ENCODE measurements around the gene PERM1.
"Not testable (repeated sequence)": the region's sequence is repeated elsewhere in the genome, so short reads cannot be mapped to it uniquely, and the experiment has no call there.

The PERM1 gene

DNA sequence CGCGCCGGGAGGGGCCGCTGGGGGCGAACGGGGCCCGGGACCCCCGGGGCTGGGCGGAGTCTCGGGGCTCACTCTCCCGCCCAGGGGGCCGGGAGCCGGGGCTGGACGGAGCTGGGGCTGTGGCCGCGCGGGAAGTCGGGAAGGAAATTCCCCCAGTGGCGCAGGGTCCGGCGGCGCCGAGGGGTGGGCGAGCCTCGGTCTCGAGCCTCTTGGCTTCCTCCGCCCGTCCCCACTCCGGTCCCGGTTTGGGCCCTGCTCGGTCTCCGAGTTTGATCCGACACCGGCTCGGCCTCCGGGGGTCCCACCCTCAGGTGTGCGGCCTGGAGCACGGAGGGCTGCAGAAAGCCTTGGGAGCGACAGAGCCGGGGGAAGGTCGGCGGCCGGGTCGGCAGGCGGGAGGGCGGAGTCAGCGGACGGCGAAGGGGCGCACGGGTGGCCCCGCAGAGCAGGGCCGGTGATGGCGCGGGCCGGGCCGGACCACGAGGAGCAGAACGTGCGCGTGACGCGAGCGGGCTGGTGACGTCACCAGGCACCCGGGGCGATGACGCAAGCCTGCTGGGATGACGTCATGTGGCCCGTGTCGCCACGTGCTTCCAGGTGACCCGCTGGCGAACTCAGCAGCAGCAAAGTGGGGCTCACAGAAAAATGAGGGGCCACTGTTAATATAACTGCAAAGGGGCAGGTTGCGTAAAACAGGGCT is 18.6 kb upstream of the PERM1 start:
- Histone ChIP-seq H3K9ac (ENCODE audit: low read depth, low read length) (no peak overlapping the region), H3K36me3 (ENCODE audit: control insufficient read depth, insufficient read depth, low read length) (no peaks in the 10 kb centered on the region), H3K27me3 (ENCODE audit: control insufficient read depth, insufficient read depth, low read length) (peaks cover 51% of the 10 kb centered on the region), H3K9me3 (ENCODE audit: control insufficient read depth, insufficient read depth, low read length) (no peaks in the 10 kb centered on the region), H3K4me3 (ENCODE audit: low read depth, low read length) (peak overlapping the region; percentile 61), H3K4me1 (ENCODE audit: control insufficient read depth, insufficient read depth, low read length) (peaks cover 3% of the 10 kb centered on the region)

DNA sequence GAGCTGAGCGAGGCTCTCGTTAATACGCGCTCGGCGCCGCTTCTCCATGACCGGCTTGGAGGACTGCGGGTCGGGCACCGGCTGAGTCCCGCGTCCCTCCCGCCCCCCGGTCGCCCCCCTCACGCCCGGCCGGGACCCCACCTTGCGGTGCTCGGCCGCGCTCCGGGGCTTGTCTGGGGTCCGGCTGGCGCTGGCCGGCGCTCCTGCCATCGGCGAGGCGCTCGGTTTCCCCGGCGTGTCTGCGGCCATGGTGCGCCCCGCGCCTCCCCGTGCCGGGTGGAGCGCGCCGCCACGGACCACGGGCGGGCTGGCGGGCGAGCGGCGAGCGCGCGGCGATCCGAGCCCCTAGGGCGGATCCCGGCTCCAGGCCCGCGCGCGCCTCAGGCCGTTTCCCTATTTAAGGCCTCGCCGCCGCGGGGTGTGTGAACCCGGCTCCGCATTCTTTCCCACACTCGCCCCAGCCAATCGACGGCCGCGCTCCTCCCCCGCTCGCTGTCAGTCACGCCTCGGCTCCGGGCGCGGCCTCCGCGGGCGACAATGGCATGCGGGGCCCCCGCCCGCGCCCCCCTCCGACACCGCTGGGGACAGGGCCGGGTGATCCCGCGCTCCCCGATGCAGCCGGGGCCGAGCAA is 17.9 kb upstream of the PERM1 start, which contains the start of gene HES4:
TSS of gene HES4 (minus strand) at position 373 of the 632 bp plus-strand sequence. CDS start at position 249, 124 bp downstream.
- Histone ChIP-seq H3K9ac (ENCODE audit: low read depth, low read length) (no peak within 1 kb of the TSS), H3K9me3 (ENCODE audit: control insufficient read depth, insufficient read depth, low read length) (no peaks in the 10 kb centered on the region), H3K27me3 (ENCODE audit: control insufficient read depth, insufficient read depth, low read length) (peaks cover 55% of the 10 kb centered on the region), H3K4me1 (ENCODE audit: control insufficient read depth, insufficient read depth, low read length) (no peaks in the 10 kb centered on the region), H3K36me3 (ENCODE audit: control insufficient read depth, insufficient read depth, low read length) (no peaks in the 10 kb centered on the region), H3K4me3 (ENCODE audit: low read depth, low read length) (peak within 1 kb of the TSS; percentile 61)

DNA sequence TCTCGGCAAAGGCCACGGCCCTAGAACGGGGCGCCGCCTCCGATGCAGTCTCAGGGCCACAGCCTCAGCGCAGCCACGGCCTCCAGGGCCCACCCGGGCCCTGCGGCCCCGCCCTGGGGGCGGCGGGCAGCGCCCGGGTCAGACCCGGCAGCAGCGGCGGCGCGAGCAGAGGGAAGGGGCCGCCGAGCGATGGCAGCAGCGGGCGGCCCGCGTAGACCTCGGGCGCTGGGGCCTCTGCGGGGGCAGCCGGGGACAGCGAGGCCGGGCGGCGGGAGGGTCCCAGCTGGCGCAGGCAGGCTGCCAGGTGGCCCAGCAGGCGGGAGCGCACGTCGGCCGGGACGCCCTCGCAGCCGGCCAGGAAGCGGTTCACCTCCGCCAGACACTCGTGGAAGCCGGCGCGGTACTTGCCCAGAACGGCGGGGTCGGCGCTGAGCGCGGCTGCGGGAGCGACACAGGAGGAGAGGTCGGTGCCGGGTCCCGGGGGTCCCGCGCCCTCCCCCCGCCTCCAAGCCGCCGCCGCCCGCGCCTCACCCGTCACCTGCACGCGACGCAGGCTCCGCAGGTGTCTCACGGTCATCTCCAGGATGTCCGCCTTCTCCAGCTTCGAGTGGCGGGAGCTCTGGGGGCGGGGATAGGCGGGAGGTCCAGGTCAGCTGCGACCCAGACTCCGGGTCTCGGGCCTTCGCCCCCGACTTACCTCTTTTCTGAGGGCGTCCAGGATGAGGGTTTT is 17.3 kb upstream of the PERM1 start:
- H3K4me3 ChIP-seq (ENCODE audit: low read depth, low read length), result peak overlapping the region; percentile 45
- H3K27me3 ChIP-seq (ENCODE audit: control insufficient read depth, insufficient read depth, low read length), result peaks cover 59% of the 10 kb centered on the region
- H3K9me3 ChIP-seq (ENCODE audit: control insufficient read depth, insufficient read depth, low read length), result no peaks in the 10 kb centered on the region
- no peak overlapping the region for H3K9ac ChIP-seq (ENCODE audit: low read depth, low read length)
- no peaks in the 10 kb centered on the region for H3K36me3 ChIP-seq (ENCODE audit: control insufficient read depth, insufficient read depth, low read length)
- H3K4me1 ChIP-seq (ENCODE audit: control insufficient read depth, insufficient read depth, low read length), result no peaks in the 10 kb centered on the region

DNA sequence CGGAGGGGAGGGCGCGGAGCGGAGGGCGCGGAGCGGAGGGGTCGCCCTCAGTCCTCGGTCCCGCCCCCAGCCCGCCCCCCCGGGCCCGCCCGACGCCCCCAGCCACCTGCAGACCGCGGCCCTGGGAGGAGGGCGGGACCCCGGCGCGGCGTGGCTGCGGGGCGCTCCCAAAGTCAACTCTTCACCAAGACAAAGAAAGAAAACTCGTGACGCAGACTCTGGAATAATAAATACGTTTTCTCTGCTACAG is 16.8 kb upstream of the PERM1 start:
- Histone ChIP-seq H3K27me3 (ENCODE audit: control insufficient read depth, insufficient read depth, low read length) (peaks cover 59% of the 10 kb centered on the region), H3K9me3 (ENCODE audit: control insufficient read depth, insufficient read depth, low read length) (no peaks in the 10 kb centered on the region), H3K9ac (ENCODE audit: low read depth, low read length) (no peak overlapping the region), H3K4me1 (ENCODE audit: control insufficient read depth, insufficient read depth, low read length) (no peaks in the 10 kb centered on the region), H3K36me3 (ENCODE audit: control insufficient read depth, insufficient read depth, low read length) (no peaks in the 10 kb centered on the region), H3K4me3 (ENCODE audit: low read depth, low read length) (peak overlapping the region; percentile 45)

DNA sequence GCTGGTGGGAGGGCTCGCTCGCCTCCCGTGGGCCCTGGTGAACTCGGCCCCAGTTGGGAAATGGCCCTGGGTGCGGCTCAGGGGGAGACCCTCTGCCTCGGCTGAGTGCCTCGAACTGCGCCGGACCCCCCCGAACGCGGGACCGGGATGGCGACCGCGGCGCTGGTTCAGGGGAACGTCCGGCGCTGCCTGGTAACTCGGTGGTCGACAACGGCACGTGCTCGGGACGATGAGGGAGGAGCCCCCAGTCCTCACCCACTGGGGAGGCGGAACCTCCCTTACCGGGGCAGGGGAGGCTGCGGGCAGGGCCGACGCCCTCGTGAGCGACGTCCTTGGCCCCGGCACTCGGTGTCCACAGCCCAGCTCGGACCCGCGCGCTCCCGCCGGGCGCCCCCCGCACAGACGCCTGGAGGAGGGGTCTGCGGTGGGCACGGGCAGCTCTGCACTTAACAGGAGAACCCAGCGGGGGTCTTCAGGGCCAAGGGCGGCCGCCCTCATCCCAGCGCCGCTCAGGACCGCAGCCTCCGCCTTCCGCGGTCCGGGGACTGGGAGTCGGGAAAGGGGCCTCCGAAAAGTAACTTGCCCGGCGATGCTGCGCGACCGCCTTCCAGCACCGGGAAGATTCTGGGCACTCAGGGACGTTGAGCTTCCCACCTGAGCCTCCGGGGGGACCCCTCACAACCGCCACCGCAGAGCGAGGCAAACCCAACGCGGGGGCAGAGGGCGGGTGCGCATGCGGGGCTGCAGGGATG is 16.3 kb upstream of the PERM1 start:
- no peaks in the 10 kb centered on the region for H3K4me1 ChIP-seq (ENCODE audit: control insufficient read depth, insufficient read depth, low read length)
- no peak overlapping the region for H3K9ac ChIP-seq (ENCODE audit: low read depth, low read length)
- peak overlapping the region; percentile 45 for H3K4me3 ChIP-seq (ENCODE audit: low read depth, low read length)
- no peaks in the 10 kb centered on the region for H3K9me3 ChIP-seq (ENCODE audit: control insufficient read depth, insufficient read depth, low read length)
- peaks cover 61% of the 10 kb centered on the region for H3K27me3 ChIP-seq (ENCODE audit: control insufficient read depth, insufficient read depth, low read length)
- H3K36me3 ChIP-seq (ENCODE audit: control insufficient read depth, insufficient read depth, low read length), result no peaks in the 10 kb centered on the region

DNA sequence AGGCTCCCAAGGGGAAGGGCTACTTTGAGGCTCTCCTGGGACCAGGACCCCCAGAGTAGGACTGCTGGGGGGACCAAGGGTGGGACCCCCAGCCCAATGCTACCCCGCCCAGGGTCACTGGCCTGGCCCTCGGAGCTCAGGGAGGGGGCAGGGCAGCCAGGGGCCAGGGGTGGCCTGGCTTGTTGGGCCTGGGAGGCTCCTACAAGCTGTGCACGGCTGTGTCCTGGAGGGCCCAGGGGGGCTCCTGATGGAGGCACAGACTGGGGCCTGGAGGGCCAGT is 15.8 kb upstream of the PERM1 start:
- Histone ChIP-seq H3K9me3 (ENCODE audit: control insufficient read depth, insufficient read depth, low read length) (no peaks in the 10 kb centered on the region), H3K9ac (ENCODE audit: low read depth, low read length) (no peak overlapping the region), H3K4me3 (ENCODE audit: low read depth, low read length) (peak overlapping the region; percentile 45), H3K27me3 (ENCODE audit: control insufficient read depth, insufficient read depth, low read length) (peaks cover 60% of the 10 kb centered on the region), H3K36me3 (ENCODE audit: control insufficient read depth, insufficient read depth, low read length) (no peaks in the 10 kb centered on the region), H3K4me1 (ENCODE audit: control insufficient read depth, insufficient read depth, low read length) (no peaks in the 10 kb centered on the region)

DNA sequence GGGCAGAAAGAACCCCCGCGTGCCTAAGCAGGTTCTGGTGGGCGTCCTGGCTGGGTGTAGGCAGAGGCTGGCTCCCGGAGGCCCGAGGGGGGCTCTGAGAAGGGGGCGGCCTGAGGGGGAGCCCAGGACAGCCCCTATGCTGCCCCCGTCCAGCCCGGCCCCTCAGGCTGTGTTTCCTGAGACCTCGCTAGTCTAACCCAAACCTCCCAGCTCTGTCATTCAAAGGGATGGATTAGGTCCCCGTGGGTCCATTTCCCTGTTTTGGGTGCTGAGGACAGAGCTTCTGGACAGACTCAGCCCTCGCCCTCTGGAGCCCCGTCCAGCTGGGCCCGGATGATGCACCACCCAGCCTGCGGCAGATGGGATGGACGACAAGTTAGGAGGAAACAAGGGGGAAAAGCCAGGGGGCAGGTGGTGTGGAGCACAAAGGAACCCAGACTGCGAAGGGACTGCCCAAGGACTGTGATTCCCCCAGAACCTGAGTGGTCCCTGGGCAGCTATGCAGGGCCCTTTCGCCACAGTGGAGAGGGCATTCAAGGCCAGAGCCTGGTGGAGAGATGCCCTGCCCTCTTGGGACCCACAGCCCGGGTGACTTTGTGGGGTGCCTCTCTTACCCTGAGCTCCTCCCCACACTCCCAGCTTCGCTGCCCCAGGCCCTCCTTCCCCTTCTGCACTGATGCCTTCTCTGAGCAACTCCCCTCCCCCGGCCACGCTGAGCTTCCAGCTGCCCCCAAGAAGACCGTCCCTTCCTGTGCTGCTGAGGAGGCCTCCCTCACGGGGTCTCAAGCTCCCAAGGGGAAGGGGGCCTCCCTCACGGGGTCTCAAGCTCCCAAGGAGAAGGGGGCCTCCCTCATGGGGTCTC is 15.2 kb upstream of the PERM1 start:
- no peak overlapping the region for H3K9ac ChIP-seq (ENCODE audit: low read depth, low read length)
- H3K4me3 ChIP-seq (ENCODE audit: low read depth, low read length), result no peak overlapping the region
- H3K27me3 ChIP-seq (ENCODE audit: control insufficient read depth, insufficient read depth, low read length), result peaks cover 62% of the 10 kb centered on the region

DNA sequence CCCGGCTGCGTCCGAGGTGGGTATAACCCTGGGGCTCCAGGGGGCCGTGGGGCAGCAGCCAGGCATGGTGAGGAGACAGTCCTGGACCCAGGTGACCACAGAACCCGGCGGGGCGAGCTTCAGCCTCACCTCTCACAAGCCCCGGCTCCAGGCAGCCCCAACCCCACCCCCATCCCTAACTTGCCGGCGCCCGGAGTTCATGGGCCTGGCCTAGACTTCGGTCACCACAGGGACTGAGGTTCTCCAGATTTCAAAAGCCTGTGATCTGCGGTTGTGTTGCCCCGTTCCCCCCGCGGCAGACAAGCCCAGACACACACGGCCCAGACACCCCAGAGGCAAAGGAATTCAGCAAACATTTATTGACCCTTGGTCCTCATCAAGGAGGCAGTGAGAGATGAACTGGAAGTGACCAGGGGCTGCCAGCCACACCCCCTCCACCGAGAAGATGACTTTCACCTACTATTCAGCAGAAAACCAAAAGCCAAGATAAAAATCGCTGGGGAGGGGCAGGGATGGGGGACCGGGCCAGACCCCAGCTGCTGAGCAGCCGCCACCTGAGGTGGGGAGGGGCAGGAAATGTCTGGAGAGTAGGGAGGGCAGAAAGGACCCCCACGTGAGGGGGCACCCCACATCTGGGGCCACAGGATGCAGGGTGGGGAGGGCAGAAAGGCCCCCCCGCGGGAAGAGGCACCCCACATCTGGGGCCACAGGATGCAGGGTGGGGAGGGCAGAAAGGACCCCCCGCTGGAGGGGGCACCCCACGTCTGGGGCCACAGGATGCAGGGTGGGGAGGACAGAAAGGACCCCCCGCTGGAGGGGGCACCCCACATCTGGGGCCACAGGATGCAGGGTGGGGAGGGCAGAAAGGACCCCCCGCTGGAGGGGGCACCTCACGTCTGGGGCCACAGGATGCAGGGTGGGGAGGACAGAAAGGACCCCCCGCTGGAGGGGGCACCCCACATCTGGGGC is 14.1 kb upstream of the PERM1 start:
- H3K4me1 ChIP-seq (ENCODE audit: control insufficient read depth, insufficient read depth, low read length), result no peaks in the 10 kb centered on the region
- no peak overlapping the region for H3K4me3 ChIP-seq (ENCODE audit: low read depth, low read length)
- no peaks in the 10 kb centered on the region for H3K36me3 ChIP-seq (ENCODE audit: control insufficient read depth, insufficient read depth, low read length)
- no peaks in the 10 kb centered on the region for H3K9me3 ChIP-seq (ENCODE audit: control insufficient read depth, insufficient read depth, low read length)
- peaks cover 64% of the 10 kb centered on the region for H3K27me3 ChIP-seq (ENCODE audit: control insufficient read depth, insufficient read depth, low read length)
- H3K9ac ChIP-seq (ENCODE audit: low read depth, low read length), result no peak overlapping the region

More for the DNA sequence above, 15.2 kb upstream of the PERM1 start:
- Histone ChIP-seq H3K4me1 (ENCODE audit: control insufficient read depth, insufficient read depth, low read length) (no peaks in the 10 kb centered on the region), H3K36me3 (ENCODE audit: control insufficient read depth, insufficient read depth, low read length) (no peaks in the 10 kb centered on the region), H3K9me3 (ENCODE audit: control insufficient read depth, insufficient read depth, low read length) (no peaks in the 10 kb centered on the region)

DNA sequence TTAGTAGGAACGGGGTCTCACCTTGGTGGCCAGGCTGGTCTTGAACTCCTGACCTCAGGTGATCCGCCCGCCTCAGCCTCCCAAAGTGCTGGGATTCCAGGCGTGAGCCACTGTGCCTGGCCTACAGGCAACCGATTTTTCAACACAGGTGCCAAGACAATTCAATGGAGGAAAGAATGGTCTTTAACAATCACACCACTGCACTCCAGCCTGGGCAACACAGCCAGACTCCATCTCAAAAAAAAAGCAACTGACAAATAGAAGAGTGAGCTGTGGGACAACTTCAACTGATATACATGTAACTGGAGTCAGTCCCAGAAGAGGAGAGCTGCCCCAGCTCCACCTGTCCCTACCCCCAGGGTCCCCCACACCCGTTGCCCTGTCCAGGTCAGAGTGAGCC is 12.7 kb upstream of the PERM1 start:
- H3K9me3 ChIP-seq (ENCODE audit: control insufficient read depth, insufficient read depth, low read length); H3K9ac ChIP-seq (ENCODE audit: low read depth, low read length); H3K4me1 ChIP-seq (ENCODE audit: control insufficient read depth, insufficient read depth, low read length); H3K36me3 ChIP-seq (ENCODE audit: control insufficient read depth, insufficient read depth, low read length); H3K4me3 ChIP-seq (ENCODE audit: low read depth, low read length): not testable (repeated sequence)
- H3K27me3 ChIP-seq (ENCODE audit: control insufficient read depth, insufficient read depth, low read length), result peaks cover 71% of the 10 kb centered on the region

DNA sequence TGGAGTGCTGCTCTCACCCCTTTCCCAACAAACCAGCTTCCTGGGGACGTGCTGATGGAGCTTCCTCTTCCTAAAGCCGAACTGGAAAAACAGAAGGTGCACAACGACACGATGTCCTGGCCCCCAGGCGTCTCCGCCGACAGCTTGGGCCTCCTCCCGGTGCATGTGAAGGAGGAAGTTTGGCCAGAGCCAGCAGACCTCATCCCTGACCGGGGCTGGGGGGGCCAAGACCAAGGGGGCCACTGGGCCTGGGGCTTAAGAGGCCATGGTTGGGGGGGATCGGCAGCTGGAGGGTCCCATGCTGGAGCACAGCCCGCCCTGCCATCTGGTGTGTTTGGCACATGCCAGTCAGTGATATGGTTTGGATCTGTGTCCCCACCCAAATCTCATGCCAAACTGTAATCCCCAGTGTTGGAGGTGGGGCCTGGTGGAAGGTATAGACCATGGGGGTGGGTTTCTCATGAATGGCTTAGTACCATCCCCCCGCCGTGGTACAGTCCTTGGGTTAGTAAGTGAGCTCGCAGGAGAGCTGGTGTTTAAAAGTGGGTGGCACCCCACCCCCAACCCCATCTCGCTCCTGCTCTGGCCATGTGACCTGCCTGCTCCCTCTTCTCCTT is 11.6 kb upstream of the PERM1 start:
- peaks cover 78% of the 10 kb centered on the region for H3K27me3 ChIP-seq (ENCODE audit: control insufficient read depth, insufficient read depth, low read length)
- no peaks in the 10 kb centered on the region for H3K4me1 ChIP-seq (ENCODE audit: control insufficient read depth, insufficient read depth, low read length)

More for the DNA sequence above, 11.6 kb upstream of the PERM1 start:
- no peak overlapping the region for H3K9ac ChIP-seq (ENCODE audit: low read depth, low read length)
- H3K9me3 ChIP-seq (ENCODE audit: control insufficient read depth, insufficient read depth, low read length), result no peaks in the 10 kb centered on the region
- H3K4me3 ChIP-seq (ENCODE audit: low read depth, low read length), result no peak overlapping the region
- no peaks in the 10 kb centered on the region for H3K36me3 ChIP-seq (ENCODE audit: control insufficient read depth, insufficient read depth, low read length)
